Measurements from ENCODE around the gene GAN.

DNA sequence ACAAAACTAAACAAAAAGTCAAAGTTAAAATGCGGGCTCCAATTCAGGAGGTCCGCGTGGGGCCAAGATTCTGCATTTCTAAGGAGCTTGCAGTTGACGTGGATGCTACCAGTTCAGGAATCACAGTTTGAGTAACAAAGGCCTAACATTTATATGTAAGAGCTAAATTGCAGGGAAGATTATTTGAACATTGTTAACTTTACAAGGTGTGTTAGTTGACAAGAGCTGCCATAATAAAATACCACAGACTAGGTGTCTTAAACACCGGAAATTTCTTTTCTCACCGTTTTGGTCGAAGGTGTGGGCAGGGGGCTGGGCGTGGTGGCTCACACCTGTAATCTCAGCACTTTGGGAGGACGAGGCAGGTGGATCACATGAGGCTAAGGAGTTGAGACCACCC is 105.0 kb downstream of the GAN start:
- TF ChIP-seq, protein P1, sequence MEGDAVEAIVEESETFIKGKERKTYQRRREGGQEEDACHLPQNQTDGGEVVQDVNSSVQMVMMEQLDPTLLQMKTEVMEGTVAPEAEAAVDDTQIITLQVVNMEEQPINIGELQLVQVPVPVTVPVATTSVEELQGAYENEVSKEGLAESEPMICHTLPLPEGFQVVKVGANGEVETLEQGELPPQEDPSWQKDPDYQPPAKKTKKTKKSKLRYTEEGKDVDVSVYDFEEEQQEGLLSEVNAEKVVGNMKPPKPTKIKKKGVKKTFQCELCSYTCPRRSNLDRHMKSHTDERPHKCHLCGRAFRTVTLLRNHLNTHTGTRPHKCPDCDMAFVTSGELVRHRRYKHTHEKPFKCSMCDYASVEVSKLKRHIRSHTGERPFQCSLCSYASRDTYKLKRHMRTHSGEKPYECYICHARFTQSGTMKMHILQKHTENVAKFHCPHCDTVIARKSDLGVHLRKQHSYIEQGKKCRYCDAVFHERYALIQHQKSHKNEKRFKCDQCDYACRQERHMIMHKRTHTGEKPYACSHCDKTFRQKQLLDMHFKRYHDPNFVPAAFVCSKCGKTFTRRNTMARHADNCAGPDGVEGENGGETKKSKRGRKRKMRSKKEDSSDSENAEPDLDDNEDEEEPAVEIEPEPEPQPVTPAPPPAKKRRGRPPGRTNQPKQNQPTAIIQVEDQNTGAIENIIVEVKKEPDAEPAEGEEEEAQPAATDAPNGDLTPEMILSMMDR (IDR thresholded peaks at IDR 0.05; ENCODE audit: low read depth, low read length) = no peak
- TF ChIP-seq EZH2phosphoT487 (IDR thresholded peaks at IDR 0.05; ENCODE audit: low read depth) = no peak

Measured in OCI-LY3 (cell line).